ACC112 (cell line): ENCODE data around the gene TK2.

ENCODE experiments used
- H2AFZ ChIP-seq: fragments of 200-600 bp; sonication (generic); one replicate; pipeline ENCODE4 v1.6.0; 2017; ENCODE audit warnings: antibody characterized with exemption, low read length; ENCODE audit not compliant: unreplicated experiment
- H3K27ac ChIP-seq: fragments of 200-600 bp; sonication (generic); 2 replicates; pipeline ENCODE4 v1.5.1; 2014; ENCODE audit warnings: low read depth, mild to moderate bottlenecking, antibody characterized with exemption, low read length, moderate library complexity
- H3K27me3 ChIP-seq: fragments of 200-600 bp; sonication (generic); 2 replicates; pipeline ENCODE4 v1.6.1; 2014; ENCODE audit warnings: mild to moderate bottlenecking, antibody characterized with exemption, low read length, moderate library complexity, mixed read lengths; ENCODE audit not compliant: insufficient read depth
- H3K36me3 ChIP-seq: fragments of 200-600 bp; sonication (generic); 2 replicates; pipeline ENCODE4 v1.6.1; 2016; ENCODE audit warnings: mild to moderate bottlenecking, antibody characterized with exemption, low read length, moderate library complexity, mixed read lengths; ENCODE audit not compliant: insufficient read depth
- H3K4me1 ChIP-seq: fragments of 200-600 bp; sonication (generic); one replicate; pipeline ENCODE4 v1.6.1; 2016; ENCODE audit warnings: low read length, mixed read lengths; ENCODE audit not compliant: insufficient read depth, unreplicated experiment, control insufficient read depth
- H3K4me3 ChIP-seq: fragments of 200-600 bp; sonication (generic); 2 replicates; pipeline ENCODE4 v1.5.1; 2014; ENCODE audit warnings: mild to moderate bottlenecking, low read depth, low read length
- H3K79me2 ChIP-seq: fragments of 200-600 bp; sonication (generic); one replicate; pipeline ENCODE4 v1.6.0; 2016; ENCODE audit warnings: low read length; ENCODE audit not compliant: control insufficient read depth, unreplicated experiment, insufficient read depth

The TK2 gene

DNA sequence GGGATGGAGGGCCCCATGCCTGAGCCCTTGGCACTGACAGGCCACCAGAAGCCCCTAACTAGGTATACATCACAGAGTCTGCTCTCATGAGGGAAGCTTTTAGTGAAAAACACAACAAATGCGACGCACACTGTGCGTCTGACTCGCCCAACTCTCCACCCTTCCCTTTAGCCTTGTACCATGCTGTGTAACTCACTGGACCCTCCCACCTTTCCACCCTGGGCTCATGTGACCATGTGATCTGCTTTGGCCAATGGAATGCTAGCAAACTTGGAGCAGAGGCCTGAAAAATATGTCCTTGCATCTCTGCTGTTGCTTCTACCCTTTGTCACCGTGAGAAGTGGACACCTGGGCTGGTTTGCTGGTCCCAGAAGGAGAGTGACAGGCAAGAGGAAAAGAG, 21.6 kb downstream of the TK2 start:
- H2AFZ ChIP-seq: no peak overlapping the region
- peaks cover 2% of the 10 kb centered on the region; the same call in 1 of the 2 replicates for H3K36me3 ChIP-seq
- H3K79me2 ChIP-seq: no peaks in the 10 kb centered on the region
- H3K4me3 ChIP-seq: no peak overlapping the region
- no peaks in the 10 kb centered on the region for H3K27me3 ChIP-seq
- no peak overlapping the region for H3K27ac ChIP-seq
- H3K4me1 ChIP-seq: no peaks in the 10 kb centered on the region

DNA sequence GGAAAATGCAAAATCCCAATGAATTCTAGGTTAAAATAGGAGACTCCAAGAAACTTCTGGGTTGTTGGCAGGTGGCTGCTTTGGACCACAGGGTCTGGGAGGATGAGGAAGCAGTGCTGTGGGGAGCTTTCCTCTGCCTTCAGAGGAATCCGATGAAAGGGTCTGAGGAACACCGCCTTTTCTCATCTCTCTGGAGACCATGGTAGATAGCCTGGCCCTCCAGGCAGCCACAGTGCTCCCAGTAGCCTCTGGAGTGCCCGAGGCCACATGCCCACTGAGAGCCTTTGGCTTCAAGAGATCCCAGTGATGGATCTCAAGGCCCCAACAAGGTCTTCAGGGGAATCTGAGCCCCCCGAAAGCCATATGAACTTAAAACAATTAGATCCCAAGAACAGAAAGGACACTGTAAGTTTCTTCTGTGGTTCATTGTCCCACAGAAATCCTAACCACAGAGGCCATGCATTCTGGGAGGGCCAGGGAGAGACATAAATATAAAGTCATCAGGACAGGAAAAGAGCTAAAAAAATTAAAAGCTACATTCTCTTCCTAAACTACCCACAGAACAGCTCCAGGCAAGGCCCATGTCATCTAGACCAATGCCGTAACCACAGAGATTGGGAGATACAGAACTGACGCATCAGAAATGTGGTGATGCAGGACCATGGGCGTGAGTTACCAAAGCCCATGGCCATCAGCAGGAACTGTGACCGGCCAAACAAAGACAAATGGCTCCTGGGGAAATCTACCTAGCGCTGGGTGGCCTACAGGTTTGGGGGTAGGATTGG, 24.3 kb downstream of the TK2 start:
- no peaks in the 10 kb centered on the region for H3K27me3 ChIP-seq
- H3K79me2 ChIP-seq: no peaks in the 10 kb centered on the region
- no peak overlapping the region for H2AFZ ChIP-seq
- H3K36me3 ChIP-seq: no peaks in the 10 kb centered on the region; the same call in 1 of the 2 replicates
- H3K4me3 ChIP-seq: no peak overlapping the region
- H3K4me1 ChIP-seq: peaks cover 19% of the 10 kb centered on the region
- H3K27ac ChIP-seq: no peak overlapping the region

DNA sequence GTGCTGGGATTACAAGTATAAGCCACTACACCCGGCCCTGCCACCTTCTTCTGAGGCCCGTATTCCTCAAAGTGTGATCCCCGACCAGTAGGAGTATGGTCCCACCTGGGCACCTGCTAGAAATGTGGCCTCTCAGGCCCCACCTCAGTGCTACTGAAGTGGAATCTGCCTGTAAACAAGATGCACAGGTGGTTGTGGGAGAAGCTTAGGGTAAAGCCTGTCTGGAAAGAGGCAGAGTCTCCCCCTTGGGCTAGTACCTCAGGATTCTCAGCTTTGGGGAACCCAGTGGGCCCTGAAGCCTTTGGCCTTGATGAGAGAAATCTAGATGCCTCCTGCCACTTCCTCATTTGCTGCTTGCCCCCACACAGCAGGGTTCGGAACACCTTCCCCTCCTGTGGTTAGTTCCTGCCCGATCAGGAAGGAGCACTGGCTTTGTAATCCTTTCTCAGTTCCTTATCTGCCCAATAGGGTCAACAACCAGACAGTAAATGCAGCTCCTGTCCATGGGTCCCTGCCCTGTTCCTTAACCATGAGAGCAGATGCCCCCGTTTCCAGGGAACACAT, 25.2 kb downstream of the TK2 start:
- no peaks in the 10 kb centered on the region for H3K27me3 ChIP-seq
- H3K79me2 ChIP-seq: no peaks in the 10 kb centered on the region
- H3K27ac ChIP-seq: no peak overlapping the region
- no peak overlapping the region for H3K4me3 ChIP-seq
- H2AFZ ChIP-seq: no peak overlapping the region
- H3K4me1 ChIP-seq: peaks cover 20% of the 10 kb centered on the region
- no peaks in the 10 kb centered on the region for H3K36me3 ChIP-seq

DNA sequence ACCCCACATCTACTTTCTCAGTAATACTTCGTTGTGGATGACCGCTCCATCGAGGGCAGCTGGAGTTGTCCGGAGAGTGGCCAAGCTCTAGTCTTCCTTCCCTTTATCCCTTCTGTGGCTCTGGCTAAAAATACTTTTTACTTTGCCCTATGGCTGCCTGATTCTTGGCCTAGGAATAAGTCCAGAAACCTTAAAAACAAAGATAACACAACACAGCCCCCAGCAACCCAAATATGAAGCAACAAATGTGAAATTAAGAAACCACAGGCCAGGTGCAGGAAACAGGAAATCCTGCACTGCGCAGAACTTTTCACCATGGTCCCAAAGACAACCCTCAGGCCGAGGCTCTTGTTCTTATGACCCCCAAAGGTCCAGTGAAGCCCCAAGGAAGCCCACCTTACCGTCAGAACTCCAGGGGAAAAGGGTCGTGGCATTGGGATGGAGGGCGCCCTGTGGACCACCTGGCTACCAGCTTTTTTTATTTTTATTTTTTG, 26.0 kb downstream of the TK2 start:
- no peaks in the 10 kb centered on the region for H3K79me2 ChIP-seq
- H3K36me3 ChIP-seq: no peaks in the 10 kb centered on the region
- H3K27ac ChIP-seq: no peak overlapping the region
- H2AFZ ChIP-seq: no peak overlapping the region
- H3K27me3 ChIP-seq: no peaks in the 10 kb centered on the region
- peaks cover 20% of the 10 kb centered on the region for H3K4me1 ChIP-seq
- no peak overlapping the region for H3K4me3 ChIP-seq

DNA sequence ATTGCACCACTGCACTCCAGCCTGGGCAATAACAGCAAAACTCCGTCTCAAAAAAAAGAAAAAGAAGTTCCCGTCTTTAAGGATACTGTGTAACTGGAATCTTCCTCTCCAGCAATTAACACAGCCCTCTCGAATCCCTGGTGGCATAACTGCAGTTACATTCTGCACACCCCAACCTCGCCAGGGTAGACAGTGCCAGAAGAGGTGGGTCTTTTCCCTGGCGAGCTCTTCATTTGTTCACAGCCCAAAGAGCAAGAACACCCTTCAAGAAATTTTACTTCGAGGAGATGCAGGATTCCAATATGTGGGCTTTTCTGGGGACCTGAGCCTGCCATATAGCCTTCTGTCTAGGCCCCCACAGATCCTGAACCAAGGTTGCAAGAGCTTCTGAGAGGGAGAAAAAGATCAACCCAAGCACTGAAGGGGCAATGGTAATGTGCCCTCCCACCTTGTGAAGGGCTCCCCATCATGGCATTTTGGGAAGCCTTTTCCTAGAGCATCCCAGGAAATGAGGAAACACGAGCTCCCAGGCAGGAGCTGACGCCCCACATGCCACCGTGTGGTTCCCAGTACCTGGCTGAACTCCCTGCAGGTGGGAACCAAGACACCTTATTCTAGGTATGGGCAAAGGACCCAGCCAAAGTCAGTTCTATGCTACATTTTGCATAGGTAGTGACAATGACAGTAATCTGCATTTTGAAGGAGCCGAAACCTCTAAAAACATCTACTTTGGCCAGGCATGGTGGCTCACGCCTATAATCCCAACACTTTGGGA, 26.9 kb downstream of the TK2 start:
- no peaks in the 10 kb centered on the region for H3K27me3 ChIP-seq
- no peaks in the 10 kb centered on the region for H3K36me3 ChIP-seq
- H3K4me1 ChIP-seq: peaks cover 23% of the 10 kb centered on the region
- no peak overlapping the region for H2AFZ ChIP-seq
- H3K79me2 ChIP-seq: no peaks in the 10 kb centered on the region
- no peak overlapping the region for H3K4me3 ChIP-seq
- H3K27ac ChIP-seq: no peak overlapping the region

DNA sequence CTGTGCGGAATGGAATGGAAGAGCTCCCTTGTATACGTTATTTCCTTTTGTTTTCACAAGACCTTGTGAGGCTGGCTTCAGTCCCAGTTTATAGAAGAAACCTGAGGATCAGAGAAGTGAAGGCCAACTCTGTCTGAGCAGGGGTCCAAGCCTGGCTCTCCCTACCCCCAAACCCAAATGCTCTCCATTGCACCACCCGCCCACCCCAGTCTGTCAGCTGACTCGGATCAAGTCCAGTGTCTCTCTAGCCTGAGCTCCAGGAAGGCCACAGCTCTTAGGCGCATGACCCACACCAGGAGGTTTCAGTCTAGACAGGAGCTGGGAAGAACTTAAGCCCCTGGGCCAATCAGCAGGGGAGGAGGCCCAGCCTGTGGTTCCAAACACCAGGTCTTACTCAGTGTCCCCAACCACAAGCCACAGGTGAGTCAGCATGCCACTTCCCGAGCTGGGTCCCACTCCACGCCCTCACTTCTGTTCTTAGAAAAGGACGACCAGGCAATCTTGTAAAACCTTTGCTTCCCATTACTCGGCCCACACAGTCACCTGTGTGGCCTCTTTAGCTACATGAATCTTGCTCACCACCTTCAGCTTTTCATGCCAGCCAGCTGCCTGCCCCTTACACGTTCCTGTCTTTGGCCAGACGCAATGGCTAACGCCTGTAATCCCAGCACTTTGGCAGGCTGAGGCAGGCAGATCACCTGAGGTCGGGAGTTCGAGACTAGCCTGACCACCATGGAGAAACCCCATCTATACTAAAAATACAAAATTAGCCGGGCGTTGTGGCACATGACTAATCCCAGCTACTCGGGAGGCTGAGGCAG, 27.8 kb downstream of the TK2 start:
- Histone ChIP-seq H3K4me1 (peaks cover 32% of the 10 kb centered on the region), H3K79me2 (no peaks in the 10 kb centered on the region), H3K36me3 (no peaks in the 10 kb centered on the region), H2AFZ (no peak overlapping the region), H3K27ac (no peak overlapping the region), H3K27me3 (no peaks in the 10 kb centered on the region), H3K4me3 (no peak overlapping the region)

DNA sequence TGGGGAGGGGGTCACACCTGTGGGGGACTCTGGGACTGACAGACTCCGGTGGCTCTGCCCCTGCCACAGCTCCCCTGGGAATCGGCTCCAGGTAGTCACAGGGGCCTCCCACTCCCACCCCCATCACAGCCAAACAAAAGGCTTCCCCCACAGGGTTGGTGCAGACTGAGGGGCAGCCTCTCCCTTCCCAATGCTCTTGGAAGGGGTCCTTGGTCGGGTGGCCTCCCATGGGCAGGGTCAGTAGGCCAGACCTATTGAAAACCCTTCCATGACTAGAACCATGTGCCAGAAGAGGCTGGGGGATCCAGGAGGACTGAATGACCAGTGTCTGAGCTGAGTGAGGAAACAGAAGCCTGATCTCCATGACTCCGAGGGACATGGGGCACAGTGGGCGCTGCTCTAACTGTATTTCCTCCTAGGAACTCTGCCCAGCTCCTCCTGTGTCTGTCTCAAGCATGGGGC, 28.6 kb downstream of the TK2 start:
- Histone ChIP-seq H3K36me3 (no peaks in the 10 kb centered on the region), H3K27ac (no peak overlapping the region), H2AFZ (no peak overlapping the region), H3K27me3 (no peaks in the 10 kb centered on the region), H3K4me3 (no peak overlapping the region), H3K4me1 (peaks cover 38% of the 10 kb centered on the region), H3K79me2 (no peaks in the 10 kb centered on the region)

DNA sequence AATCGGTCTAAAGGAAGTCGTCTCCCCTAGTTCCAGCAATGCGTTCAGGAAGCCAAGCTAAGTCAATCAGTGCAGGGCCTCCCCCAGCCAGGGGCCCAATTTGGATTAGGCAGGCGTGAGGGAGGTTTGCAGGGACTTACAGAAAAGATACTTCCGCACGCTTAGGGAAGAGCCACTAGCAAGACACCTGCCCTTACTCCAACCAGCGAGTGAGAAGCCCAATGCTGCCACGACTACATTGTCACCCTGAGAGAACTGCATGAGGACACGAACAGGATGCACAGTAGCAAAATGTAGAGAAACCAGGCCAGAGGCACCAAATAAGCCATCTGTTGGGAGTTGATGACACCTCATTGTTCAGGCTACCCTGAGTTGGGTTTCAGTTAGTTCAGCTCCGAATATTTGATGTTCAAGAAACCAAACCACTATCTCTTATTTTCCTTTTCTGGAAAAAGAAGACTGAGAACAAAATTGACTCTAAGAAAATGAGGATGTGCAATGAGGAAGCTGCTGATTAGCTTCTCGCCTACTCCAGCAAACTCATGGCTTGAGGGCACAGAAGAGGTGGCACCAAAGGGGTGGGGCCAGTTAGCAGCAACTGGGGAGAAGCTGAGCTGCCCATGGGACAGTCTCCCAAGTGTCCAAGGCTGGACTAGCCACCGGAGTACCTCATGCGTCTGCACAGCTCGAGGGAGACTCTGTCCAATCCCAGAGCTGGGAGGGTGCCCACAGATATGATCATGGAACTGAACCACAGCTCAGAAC, 29.3 kb downstream of the TK2 start:
- Histone ChIP-seq H3K27ac (no peak overlapping the region), H3K4me1 (peaks cover 44% of the 10 kb centered on the region)

DNA sequence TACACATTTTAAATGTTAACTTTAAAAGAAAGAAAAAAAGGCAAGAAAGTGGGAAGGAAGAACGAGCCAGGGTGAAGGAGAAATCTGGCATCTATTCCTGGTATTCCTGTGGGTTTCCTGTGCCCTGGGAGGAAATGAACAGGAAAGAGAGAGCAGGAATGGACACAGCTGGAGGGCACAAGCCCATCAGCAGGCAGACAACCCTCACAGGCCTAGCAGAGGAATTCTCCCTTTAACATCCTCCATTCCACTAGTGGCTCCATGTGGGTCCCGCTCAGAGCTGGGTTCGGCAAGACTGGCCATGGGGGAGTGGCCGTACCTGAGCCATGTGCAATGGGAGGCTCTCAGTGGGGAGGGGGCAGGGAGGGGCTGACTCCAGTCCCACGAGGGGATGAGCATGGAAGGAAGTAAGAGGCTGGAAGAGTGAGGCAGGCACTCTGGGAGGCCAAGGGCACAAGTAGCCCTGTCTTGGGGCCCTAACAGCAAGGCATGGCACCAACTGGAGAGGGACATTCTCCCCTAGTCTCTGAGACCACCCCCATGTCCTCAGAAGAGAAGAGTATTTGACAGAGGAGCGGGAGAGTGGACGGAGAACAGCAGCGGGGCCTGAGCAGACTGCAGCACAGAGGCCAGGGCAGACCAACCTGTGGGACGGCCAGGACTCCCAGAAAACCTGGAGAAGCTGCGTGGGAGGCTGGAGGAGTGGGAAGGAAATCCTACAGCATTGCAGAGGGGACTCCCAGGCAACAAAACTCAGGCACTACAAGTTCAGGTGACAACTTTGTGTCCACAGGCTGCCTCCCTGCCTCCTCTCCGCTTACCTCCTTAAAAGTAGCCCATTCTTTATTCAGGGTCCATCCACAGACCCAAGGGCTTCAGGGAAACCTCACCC, 30.2 kb downstream of the TK2 start:
- no peaks in the 10 kb centered on the region for H3K27me3 ChIP-seq
- no peak overlapping the region for H3K4me3 ChIP-seq
- H3K36me3 ChIP-seq: no peaks in the 10 kb centered on the region
- no peak overlapping the region for H3K27ac ChIP-seq
- H3K79me2 ChIP-seq: no peaks in the 10 kb centered on the region
- H2AFZ ChIP-seq: no peak overlapping the region
- H3K4me1 ChIP-seq: peaks cover 47% of the 10 kb centered on the region

More for the DNA sequence above, 29.3 kb downstream of the TK2 start:
- no peak overlapping the region for H2AFZ ChIP-seq
- H3K4me3 ChIP-seq: no peak overlapping the region
- no peaks in the 10 kb centered on the region for H3K27me3 ChIP-seq
- H3K79me2 ChIP-seq: no peaks in the 10 kb centered on the region
- no peaks in the 10 kb centered on the region for H3K36me3 ChIP-seq
